Stimulated activated CD8-positive, alpha-beta memory T cell treated with anti-CD3 and anti-CD28 coated beads, Interleukin-15, amount 100 ng/mL, for 48 hours (primary cell): Measurements from ENCODE around the gene DNTT.
A peak's percentile ranks its signal among the peaks of the same experiment; 100 is the strongest.

ENCODE experiments used
- DNase-seq, 2 donors: peaks; one replicate each; pipeline ENCODE4 v3.0.0-alpha.2; 2020; ENCODE audit warnings: low read depth in 2 of 2

DNTT gene

DNA sequence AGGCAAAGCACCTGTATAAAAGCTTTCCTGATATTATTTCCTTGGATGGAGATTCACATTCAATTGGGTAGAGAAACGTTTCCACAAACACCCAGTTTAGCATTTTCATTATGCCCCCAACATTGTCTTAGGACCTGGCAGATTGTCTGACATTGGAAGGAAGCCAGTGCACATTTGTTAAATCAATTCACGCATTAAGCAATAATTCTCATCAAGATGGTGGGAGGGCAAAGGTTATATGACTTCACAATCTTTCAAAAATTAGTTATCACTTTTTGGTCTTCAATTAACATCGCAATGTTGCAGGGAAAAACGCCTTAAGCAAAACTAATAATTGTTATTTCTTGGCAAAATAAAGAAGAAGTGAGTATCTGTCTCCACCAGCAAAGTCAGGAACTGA is 38.2 kb downstream of the DNTT start:
- DNase-seq, result no peak

GRCh38 chr10:96344178-96344577 is 39.9 kb downstream of the DNTT start:
- no peak for DNase-seq

GRCh38 chr10:96345222-96345621 is 41.0 kb downstream of the DNTT start:
- DNase-seq, result no peak

DNA sequence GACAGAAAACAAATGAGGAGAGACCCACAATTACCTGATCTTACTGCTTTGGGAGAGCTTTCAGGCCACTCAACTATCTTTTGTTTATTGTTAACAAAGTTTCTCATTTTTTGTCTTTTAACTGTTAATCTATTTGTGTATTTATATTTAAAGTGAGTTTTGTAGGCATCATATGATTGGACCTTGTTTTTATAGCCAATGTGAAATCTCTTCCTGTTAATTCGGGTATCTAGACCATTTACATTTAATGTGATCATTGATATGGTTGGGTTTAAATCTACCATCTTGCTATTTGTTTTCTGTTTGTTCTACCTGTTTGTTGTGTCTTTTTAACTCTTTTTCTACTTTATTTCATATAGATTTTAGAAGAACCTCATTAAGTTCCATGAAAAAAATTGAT is 42.1 kb downstream of the DNTT start:
- DNase-seq, result no peak

- DNase-seq, result no peak
These were observed 47.8 kb downstream of the DNTT start for GRCh38 chr10:96352027-96352426.

DNA sequence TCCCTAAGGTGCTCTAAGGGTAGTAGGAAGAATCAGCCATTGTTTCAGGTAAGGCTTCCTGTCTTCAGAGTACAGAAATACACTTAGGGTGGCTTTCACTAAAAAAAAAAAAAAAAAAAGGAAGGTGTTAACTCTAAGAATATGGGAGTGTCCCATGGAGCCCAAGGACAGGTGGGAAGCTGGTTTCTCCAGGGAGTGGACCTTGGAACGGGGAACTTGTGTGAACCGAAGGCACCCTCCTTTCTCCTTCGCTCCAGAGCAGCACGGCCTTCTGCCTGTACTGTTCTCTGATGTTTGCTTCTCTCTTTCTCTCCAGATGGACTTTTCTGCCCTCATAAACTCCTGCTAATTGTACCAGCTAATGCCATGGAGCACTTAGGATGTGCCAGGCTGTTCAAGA is 48.3 kb downstream of the DNTT start:
- no peak for DNase-seq

GRCh38 chr10:96357038-96357620 is 52.9 kb downstream of the DNTT start:
- DNase-seq, result no peak

- no peak for DNase-seq
These were observed 54.8 kb downstream of the DNTT start, which contains the start of gene OPALIN for GRCh38 chr10:96358851-96359540. TSS of gene OPALIN (minus strand) at chr10:96359002. CDS start at chr10:96358896, 106 bp downstream.

DNA sequence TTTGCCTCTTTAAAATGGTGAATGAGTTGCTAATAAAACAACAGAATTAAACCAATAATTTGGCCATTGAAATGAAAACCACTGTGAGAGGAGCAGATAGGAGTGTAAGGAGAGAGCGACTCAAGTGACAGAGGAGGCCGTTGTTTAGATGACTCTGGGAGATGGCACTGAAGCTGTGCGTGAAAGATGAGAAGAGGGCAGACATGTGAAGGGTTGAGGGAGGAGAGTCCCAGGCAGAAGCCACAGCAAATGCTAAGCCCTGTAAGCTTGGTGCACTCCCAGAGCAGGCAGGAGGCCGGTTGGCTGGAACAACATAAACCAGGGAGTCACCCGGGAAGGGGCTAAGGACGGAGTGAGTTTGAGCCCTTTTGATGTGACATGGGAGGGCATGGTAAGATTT is 55.4 kb downstream of the DNTT start:
- DNase-seq, result no peak

DNA sequence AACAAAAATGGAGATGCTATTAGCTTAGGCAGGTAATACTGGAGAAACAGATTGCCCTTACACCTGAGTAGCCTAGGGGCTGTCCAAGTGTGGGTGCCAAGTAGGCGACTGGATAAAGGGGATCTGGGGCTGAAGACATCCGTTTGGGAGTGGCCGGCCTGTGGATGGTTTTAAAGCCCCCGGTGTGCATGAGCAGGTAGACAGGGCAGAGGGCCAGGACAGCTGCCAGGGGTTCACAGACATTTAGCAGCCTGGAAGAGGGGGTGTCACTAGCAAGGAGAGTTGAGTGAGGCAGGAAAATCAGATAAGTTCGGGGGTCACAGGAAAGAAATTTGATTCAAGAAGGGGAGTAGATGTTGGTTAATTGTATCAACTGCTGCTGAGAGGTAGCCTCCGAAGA is 56.1 kb downstream of the DNTT start:
- DNase-seq, result no peak

DNA sequence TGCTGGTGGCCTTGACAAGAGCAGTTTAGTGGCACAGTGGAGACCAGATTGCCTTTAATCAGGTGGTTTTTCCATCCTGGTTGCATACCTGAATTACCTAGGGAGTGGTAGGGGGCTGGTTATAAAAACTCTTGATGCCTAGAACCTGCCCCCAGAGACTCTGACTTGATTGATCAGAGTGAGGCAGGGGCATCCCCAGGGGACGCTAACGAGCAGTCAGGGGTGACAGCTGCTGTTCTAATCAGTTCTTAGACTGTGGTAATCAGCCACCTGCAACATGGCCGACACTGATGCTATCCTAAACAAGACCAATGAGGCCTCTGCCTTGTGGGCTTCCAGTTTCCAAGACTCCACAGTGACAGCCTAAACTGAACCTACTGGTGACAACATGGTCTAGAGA is 56.5 kb downstream of the DNTT start:
- no peak for DNase-seq

DNA sequence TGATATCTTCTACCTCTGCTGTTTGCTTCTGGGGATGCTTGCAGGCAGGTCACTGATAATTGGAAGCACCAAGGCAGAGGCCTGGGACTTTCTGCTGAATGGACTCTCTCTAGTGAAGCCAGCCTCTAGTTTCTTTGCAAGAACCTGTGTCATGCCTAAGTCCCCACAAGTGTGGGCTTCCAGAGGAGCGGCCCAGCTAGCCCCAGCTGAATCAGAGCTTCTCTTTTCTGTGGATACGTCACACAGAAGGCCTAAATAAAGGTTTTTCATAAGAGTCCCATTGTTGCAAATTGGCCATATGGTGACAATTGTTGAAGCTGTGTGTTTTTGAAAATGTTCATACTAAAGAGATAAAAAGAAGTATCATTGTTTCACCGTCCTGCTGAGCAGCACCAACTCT is 61.3 kb downstream of the DNTT start:
- DNase-seq, result no peak

DNA sequence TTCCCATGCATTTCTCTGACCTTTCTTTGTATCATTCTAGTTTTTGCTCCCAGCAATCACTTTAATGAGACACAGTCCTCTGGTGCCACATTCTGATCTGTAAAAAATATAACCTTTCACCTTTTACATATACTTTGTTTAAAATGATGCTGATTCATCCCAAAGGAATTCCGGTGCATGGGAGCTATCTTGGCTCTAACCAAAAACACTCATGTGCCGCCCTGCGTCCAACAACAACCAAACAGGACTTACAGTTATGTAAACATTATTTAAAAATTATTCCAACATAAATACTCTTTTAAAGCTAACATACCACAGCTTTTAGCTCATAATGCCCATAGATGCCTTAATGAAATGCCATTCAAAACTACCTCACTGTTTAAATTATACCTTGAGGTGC is 62.3 kb downstream of the DNTT start:
- no peak for DNase-seq

- DNase-seq, result no peak
These were observed 63.2 kb downstream of the DNTT start for GRCh38 chr10:96367470-96367869.

GRCh38 chr10:96368971-96369370 is 64.7 kb downstream of the DNTT start:
- no peak for DNase-seq

DNA sequence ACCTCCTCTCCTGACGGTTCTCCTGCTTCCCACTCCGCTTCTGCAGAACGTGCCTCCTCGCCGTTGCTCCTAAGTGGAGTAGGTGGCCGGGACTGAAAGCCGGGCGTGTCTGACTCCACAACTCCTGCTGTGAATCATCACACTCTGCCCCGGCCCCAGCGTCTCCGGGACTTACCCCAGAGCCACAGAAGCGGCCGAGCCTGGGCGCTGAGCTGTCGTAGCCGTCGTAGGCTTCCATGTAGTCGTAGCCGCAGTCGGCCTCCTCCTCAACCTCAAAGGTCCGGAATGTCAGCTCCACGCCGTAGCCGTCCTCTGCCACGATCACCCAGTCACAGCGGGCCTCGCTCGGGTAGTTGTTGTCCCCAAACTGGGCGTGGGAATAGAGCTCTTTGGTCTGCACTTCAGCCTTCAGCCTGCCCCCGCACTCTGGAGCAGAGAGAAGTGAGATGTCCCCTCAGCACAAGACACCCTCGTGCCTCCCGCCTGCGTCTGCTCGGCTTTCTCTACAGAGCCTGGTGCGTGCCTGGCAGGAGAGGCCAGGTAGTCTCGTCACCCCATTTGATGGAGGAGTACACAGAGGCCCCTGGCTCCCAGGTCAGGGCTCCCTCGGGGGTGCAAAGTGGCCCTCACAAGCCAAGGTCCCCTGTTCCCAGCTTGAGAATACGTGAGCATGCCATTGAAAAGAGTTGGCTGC is 65.8 kb downstream of the DNTT start:
- DNase-seq, result no peak

DNA sequence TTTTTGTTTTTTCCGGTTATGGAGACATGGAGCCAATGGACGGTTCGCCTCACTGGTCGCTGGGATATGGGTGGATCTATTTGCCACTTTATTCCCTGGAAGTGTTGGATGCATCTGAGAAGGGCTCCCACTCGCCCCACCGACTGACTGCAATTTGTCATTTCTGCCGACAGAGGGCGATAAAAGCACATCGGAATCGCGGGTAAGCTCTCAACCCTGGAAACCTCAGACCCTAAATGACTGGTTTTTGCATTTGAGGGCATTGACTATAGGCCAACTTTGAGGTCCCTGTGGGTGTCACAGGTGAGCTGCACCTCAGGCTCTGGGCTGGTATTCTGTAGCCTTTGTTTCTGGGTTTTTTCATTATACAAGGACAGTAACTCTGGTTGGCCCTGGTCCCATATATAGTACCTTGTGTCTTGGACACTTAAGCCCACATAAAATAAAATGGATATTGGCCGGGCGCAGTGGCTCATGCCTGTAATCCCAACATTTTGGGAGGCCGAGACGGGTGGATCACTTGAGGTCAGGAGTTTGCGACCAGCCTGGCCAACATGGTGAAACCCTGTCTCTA is 66.4 kb downstream of the DNTT start:
- peak in 1 of 2 donors; percentile 8 for DNase-seq

GRCh38 chr10:96371356-96371755 is 67.1 kb downstream of the DNTT start:
- no peak for DNase-seq

DNA sequence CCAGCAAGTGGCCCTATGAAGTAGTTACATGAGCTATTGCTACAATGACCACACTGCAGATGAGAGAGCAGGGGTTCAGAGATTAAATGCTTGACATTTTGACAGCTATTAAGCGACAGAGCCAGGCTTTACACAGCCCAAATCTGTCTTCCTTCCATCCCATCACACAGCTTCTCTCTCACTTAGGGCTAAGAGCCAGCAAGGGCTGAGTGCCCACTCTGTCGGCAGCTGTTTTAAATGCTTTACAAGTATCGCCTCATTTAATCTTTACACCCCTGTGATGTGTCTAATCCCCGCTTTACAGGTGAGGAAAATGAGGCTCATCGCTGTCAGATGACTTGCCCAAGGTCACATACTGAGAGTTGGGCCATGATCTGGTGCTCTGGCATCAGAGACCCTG is 69.8 kb downstream of the DNTT start:
- no peak for DNase-seq

GRCh38 chr10:96374639-96374984 is 70.4 kb downstream of the DNTT start:
- DNase-seq, result no peak

DNA sequence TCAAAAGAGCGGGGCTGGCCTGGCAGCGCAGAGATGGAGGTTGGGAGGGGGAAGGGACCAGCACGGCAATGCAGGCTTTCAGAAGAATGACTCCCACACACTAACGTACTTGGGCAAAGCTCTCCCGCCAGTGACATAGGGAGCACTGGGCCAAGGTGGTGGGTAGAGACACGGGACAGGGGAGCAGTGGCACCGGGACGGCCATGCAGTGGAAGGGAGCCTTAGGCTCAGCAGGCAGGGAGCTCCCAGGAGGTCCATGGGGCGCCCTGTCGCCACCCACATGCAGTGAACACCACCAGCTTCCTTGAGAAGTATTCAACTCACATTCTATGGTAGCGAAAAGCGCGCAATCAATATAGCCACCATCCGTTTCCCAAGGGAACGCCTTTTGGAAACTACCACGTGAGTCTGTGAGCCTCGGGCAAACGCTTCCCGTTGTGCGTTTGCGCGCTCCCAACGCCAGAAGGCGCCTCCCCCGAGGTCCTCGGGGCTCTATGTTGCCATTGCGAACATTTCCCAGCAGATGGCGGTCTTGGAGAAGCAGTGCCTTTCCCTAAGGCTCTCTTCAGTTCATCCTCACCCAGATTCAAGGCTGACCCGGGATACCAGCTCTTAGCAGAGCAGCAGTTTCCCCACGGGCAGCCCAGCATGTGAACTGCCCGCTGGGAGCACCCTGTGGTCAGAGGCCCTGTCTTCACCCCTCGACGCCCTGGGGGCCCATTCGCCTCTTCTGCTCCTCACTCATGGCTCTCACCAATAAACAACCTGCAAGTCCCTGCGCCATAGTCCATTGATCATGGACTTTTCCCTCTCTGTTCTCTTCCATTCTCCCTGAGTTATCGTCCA is 71.0 kb downstream of the DNTT start:
- peak; percentile 55 to 56 for DNase-seq

- DNase-seq, result no peak
These were observed 72.2 kb downstream of the DNTT start for GRCh38 chr10:96376483-96376882.
